Testis (tissue), 3 donors: ENCODE results near the gene SYTL1. TPM values are rescaled to one million over a fixed set of nuclear protein-coding genes. Genes with fewer than 3 reads are reported as not detected.
"Not testable (repeated sequence)": the region's sequence is repeated elsewhere in the genome, so short reads cannot be mapped to it uniquely, and the experiment has no call there.

Experiments
- DNase-seq: peaks from one replicate; pipeline ENCODE4 v3.0.0-alpha.2; 2019
- H3K27ac ChIP-seq, 2 donors: fragments of 200-600 bp; sonication (generic); one replicate each; pipeline ENCODE4 v1.5.1; 2019
- H3K27me3 ChIP-seq: fragments of 200-600 bp; sonication (generic); one replicate; pipeline ENCODE4 v1.5.1; 2019
- H3K36me3 ChIP-seq: fragments of 200-600 bp; sonication (generic); one replicate; pipeline ENCODE4 v1.5.1; 2017; ENCODE audit warnings: low read depth; ENCODE audit errors: missing control alignments
- H3K4me1 ChIP-seq: fragments of 200-600 bp; sonication (generic); one replicate; pipeline ENCODE4 v1.5.1; 2019
- H3K4me3 ChIP-seq, 2 donors: fragments of 200-600 bp; sonication (generic); one replicate each; pipeline ENCODE4 v1.5.1; 2017 to 2019
- H3K9me3 ChIP-seq: fragments of 200-600 bp; sonication (generic); one replicate; pipeline ENCODE4 v1.5.1; 2017
- CTCF ChIP-seq, 3 experiments: fragments of 450-650 bp in 2 of 3; fragments of 200-600 bp in 1 of 3; sonication (generic) in 1 of 3; IDR thresholded peaks; one replicate each; pipeline ENCODE4 v1.5.1; 2016 to 2019; ENCODE audit warnings: antibody characterized with exemption in 3 of 3, mild to moderate bottlenecking in 2 of 3, moderate library complexity in 1 of 3
- POLR2A ChIP-seq: fragments of 450-650 bp; IDR thresholded peaks from one replicate; pipeline ENCODE4 v1.6.1; 2017; ENCODE audit warnings: antibody characterized with exemption, mild to moderate bottlenecking, moderate library complexity
- WGBS, 2 donors: methylation state at CpG; one replicate each; pipeline ENCODE4 v1.1.5; 2018; 5-methylcytosine and 5-hydroxymethylcytosine counted together
- intact Hi-C: fragments of 100-400 bp; cut with DNase I; formaldehyde crosslinking; loops from one replicate; pipeline ENCODE4 v1.15.1; 2023; ENCODE audit warnings: low total_unique reads
- polyA plus RNA-seq: library from polyadenylated mRNA; stranded (reverse); fragments of 350-450 nt; fragmentation: Illumina TruSeq; extraction: RNeasy Lipid Tissue Mini Kit (QIAGEN cat#74804); gene quantifications from one replicate; pipeline ENCODE4 v1.2.3, GENCODE V29; 2014; ENCODE audit warnings: low read depth, low replicate concordance; ENCODE audit not compliant: insufficient read depth
- total RNA-seq, 2 donors: library from RNA; depleted of rRNA; stranded (reverse); fragments of >200 nt; gene quantifications; one replicate each; pipeline ENCODE4 v1.2.3, GENCODE V29; 2016

SYTL1 gene
- total and polyA plus RNA-seq, 3 donors from 2014 or later: 2.3 to 6.0 (median 5.4) TPM

GRCh38 chr1:27380766-27381733 is 39.2 kb downstream of the SYTL1 start:
- H3K36me3 ChIP-seq: no peaks in the 10 kb centered on the region
- no peak for TF ChIP-seq CTCF (IDR thresholded peaks at IDR 0.05)
- no peak for TF ChIP-seq POLR2A
- H3K4me1 ChIP-seq: peaks cover 8% of the 10 kb centered on the region
- no peak for DNase-seq
- H3K27ac ChIP-seq: no peak overlapping the region
- 61 to 63% methylated on average over 8 to 12 of the region's 12 CpGs for WGBS, 2 donors
- no peak overlapping the region for H3K4me3 ChIP-seq
- no peaks in the 10 kb centered on the region for H3K9me3 ChIP-seq
- intact Hi-C loops: no loop called here
- H3K27me3 ChIP-seq: no peaks in the 10 kb centered on the region

- DNase-seq: no peak
- H3K27ac ChIP-seq: no peak overlapping the region
- peaks cover 8% of the 10 kb centered on the region for H3K4me1 ChIP-seq
- no peaks in the 10 kb centered on the region for H3K36me3 ChIP-seq
- intact Hi-C loops: no loop called here
- H3K4me3 ChIP-seq: no peak overlapping the region
- WGBS, 2 donors: 59 to 61% methylated on average over 12 to 17 of the region's 18 CpGs
- TF ChIP-seq CTCF (IDR thresholded peaks at IDR 0.05) (no peak), POLR2A (no peak)
- no peaks in the 10 kb centered on the region for H3K27me3 ChIP-seq
- H3K9me3 ChIP-seq: no peaks in the 10 kb centered on the region
Measured at GRCh38 chr1:27381969-27382762, 40.3 kb downstream of the SYTL1 start.

GRCh38 chr1:27383039-27383605 is 41.3 kb downstream of the SYTL1 start, which contains the start of gene CD164L2:
Gene CD164L2 (minus strand): TSS chr1:27383333. CDS start chr1:27383239, 94 bp downstream.
- peak; percentile 79 for DNase-seq
- WGBS, 2 donors: 21 to 53% methylated on average over 3 to 39 of the region's 43 CpGs
- no peak within 1 kb of the TSS for H3K27ac ChIP-seq
- peak within 1 kb of the TSS; percentile 15 to 18 for H3K4me3 ChIP-seq
- no peaks in the 10 kb centered on the region for H3K9me3 ChIP-seq
- no peaks in the 10 kb centered on the region for H3K36me3 ChIP-seq
- TF ChIP-seq CTCF (IDR thresholded peaks at IDR 0.05): no peak
- no peak for TF ChIP-seq POLR2A
- peaks cover 8% of the 10 kb centered on the region for H3K4me1 ChIP-seq
- intact Hi-C loops: no loop called here
- H3K27me3 ChIP-seq: no peaks in the 10 kb centered on the region

GRCh38 chr1:27383661-27384060 is 41.8 kb downstream of the SYTL1 start:
- H3K27ac ChIP-seq: no peak overlapping the region
- peaks cover 8% of the 10 kb centered on the region for H3K4me1 ChIP-seq
- TF ChIP-seq POLR2A: no peak
- no peak for TF ChIP-seq CTCF (IDR thresholded peaks at IDR 0.05)
- no peak for DNase-seq
- peak overlapping the region in 1 of 2 donors; percentile 15 for H3K4me3 ChIP-seq
- no peaks in the 10 kb centered on the region for H3K9me3 ChIP-seq
- no peaks in the 10 kb centered on the region for H3K36me3 ChIP-seq
- WGBS, 2 donors: 65 to 73% methylated on average over 13 of the region's 13 CpGs
- intact Hi-C loops: no loop called here
- no peaks in the 10 kb centered on the region for H3K27me3 ChIP-seq

- H3K27me3 ChIP-seq, H3K27ac ChIP-seq, H3K4me1 ChIP-seq, H3K4me3 ChIP-seq, intact Hi-C loops, H3K9me3 ChIP-seq, H3K36me3 ChIP-seq, DNase-seq: not testable (repeated sequence)
- WGBS, 2 donors: 93 to 99% methylated on average over 3 of the region's 3 CpGs
Measured at GRCh38 chr1:27384797-27385196, 43.0 kb downstream of the SYTL1 start.
